Activated CD8-positive, alpha-beta memory T cell treated with anti-CD3 and anti-CD28 coated beads, Interleukin-2, amount 10 ng/mL, durations not matched to agents 7 days and 5 days (primary cell): ENCODE data around the gene DCHS2. TPM values are rescaled to one million over a fixed set of nuclear protein-coding genes. Genes with fewer than 3 reads are reported as not detected.
A peak's percentile ranks its signal among the peaks of the same experiment; 100 is the strongest.

Experiments used
- ATAC-seq: fragments of 150-1000 bp; cut with Tn5 transposase; one replicate; pipeline ENCODE4 v1.10.0; 2021; ENCODE audit warnings: moderate library complexity
- CTCF ChIA-PET: fragments of 350-600 bp; sonication (Branson Sonifier 250); formaldehyde crosslinking; loops from one replicate; lab custom pipeline; 2021; ENCODE audit warnings: antibody characterized with exemption; lab: Charles Lee
- DNase-seq: peaks from one replicate; pipeline ENCODE4 v3.0.0-alpha.2; 2020
- H3K27ac Mint-ChIP-seq: one replicate; pipeline ENCODE4 v1.8.0; 2021; ENCODE audit warnings: mild to moderate bottlenecking, mixed read lengths
- H3K27me3 Mint-ChIP-seq: one replicate; pipeline ENCODE4 v1.8.0; 2021; ENCODE audit warnings: mixed read lengths
- H3K36me3 Mint-ChIP-seq: one replicate; pipeline ENCODE4 v1.8.0; 2021; ENCODE audit warnings: mild to moderate bottlenecking, mixed read lengths
- H3K4me1 Mint-ChIP-seq: one replicate; pipeline ENCODE4 v1.8.0; 2021; ENCODE audit warnings: mixed read lengths
- H3K4me3 Mint-ChIP-seq: one replicate; pipeline ENCODE4 v1.8.0; 2021; ENCODE audit warnings: mild to moderate bottlenecking, moderate library complexity, mixed read lengths
- H3K9me3 Mint-ChIP-seq: one replicate; pipeline ENCODE4 v1.8.0; 2022; ENCODE audit warnings: low read depth, mixed read lengths
- total RNA-seq, 2 experiments: library from RNA; stranded (reverse); gene quantifications; one replicate each; pipeline ENCODE4 v1.2.3, GENCODE V29; 2021

Gene DCHS2
- total RNA-seq, 2 experiments from 2014 or later: not detected

GRCh38 chr4:154511548-154511947 lies 19.9 kb upstream of the DCHS2 start:
- DNase-seq (no peak), ATAC-seq (no peak)
- CTCF ChIA-PET: no interaction called here
- Mint-ChIP-seq H3K4me1 (no peaks in the 10 kb centered on the region), H3K27me3 (peaks cover 53% of the 10 kb centered on the region), H3K9me3 (no peaks in the 10 kb centered on the region), H3K27ac (no peak overlapping the region), H3K36me3 (no peaks in the 10 kb centered on the region), H3K4me3 (no peak overlapping the region)

DNA sequence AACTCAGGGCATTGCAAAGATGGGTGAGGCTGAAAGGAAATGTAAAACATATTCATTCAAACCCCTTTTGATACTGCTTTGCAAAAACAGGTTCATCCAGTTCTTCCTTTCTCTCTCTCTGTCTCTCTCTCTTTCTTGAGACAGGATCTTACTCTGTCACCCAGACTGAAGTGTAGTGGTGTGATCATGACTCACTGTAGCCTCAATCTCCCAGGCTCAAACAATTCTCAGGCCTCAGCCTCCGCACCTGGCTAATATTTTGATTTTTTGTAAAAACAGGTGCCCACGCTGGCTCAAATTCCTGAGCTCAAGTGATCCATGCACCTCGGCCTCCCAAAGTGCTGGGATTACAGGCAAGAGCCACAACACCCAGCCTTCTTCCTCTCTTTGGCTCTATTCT lies 15.6 kb upstream of the DCHS2 start:
- H3K9me3 Mint-ChIP-seq: no peaks in the 10 kb centered on the region

DNA sequence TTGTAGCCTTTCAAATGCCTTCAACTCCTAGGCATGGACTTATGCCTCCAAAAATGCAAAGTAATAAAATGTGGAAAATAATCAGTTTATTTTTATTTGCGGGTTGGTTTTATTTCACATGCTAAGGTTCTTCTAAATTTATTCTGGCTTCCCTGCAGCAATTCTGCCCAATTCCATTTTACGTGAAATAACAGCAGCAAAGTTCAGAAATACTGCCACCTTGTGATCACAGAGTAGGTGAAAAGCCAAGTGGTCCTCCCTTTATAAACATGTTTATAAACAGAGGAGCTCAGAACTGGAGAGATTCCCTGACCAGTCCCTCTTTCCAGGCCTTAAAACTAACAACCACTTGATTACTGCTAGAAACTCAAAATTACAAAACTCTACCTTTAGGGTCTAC lies 14.7 kb upstream of the DCHS2 start:
- DNase-seq: no peak
- no peak overlapping the region for H3K4me3 Mint-ChIP-seq
- no peaks in the 10 kb centered on the region for H3K9me3 Mint-ChIP-seq
- H3K27me3 Mint-ChIP-seq: peaks cover 66% of the 10 kb centered on the region
- no peaks in the 10 kb centered on the region for H3K4me1 Mint-ChIP-seq
- H3K27ac Mint-ChIP-seq: no peak overlapping the region
- CTCF ChIA-PET: interaction anchor here (0.9 to 1.7 kb wide), 3 partner anchors 10 to 178 kb away, joined by 3 to 5 read pairs (median 3); no protein-coding TSS in a partner anchor
- ATAC-seq: no peak
- H3K36me3 Mint-ChIP-seq: no peaks in the 10 kb centered on the region

More for the DNA sequence above, 15.6 kb upstream of the DCHS2 start:
- CTCF ChIA-PET: interaction anchor here (1.3 to 1.7 kb wide), 2 partner anchors 177 to 179 kb away, joined by 3 to 5 read pairs; no protein-coding TSS in a partner anchor
- Mint-ChIP-seq H3K27ac (no peak overlapping the region), H3K4me1 (no peaks in the 10 kb centered on the region), H3K27me3 (peaks cover 66% of the 10 kb centered on the region), H3K36me3 (no peaks in the 10 kb centered on the region), H3K4me3 (no peak overlapping the region)
- no peak for ATAC-seq
- no peak for DNase-seq

DNA sequence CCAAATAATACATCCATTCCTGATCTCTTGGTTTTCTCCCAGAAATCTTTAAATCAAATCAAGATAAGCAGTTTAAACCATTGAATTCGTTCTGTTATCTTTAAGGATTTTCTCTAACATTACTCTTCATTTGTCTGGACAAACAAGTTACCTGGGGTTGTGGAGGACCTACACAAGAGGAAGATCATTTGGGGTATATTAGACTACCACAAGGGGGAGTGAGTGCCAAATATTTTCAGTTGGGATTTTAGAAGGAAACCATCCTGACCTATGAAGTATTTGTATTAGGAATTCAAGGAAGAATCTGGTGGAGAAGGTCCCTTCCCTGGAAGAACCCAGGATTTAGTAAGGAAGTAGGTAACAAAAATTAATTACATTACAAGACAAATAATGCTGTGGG lies 12.0 kb upstream of the DCHS2 start:
- DNase-seq (no peak), ATAC-seq (no peak)
- CTCF ChIA-PET: no interaction called here
- Mint-ChIP-seq H3K4me1 (no peaks in the 10 kb centered on the region), H3K9me3 (no peaks in the 10 kb centered on the region), H3K36me3 (no peaks in the 10 kb centered on the region), H3K4me3 (no peak overlapping the region), H3K27me3 (peaks cover 70% of the 10 kb centered on the region), H3K27ac (no peak overlapping the region)

GRCh38 chr4:154502111-154502510 lies 10.5 kb upstream of the DCHS2 start:
- peaks cover 63% of the 10 kb centered on the region for H3K27me3 Mint-ChIP-seq
- no peaks in the 10 kb centered on the region for H3K9me3 Mint-ChIP-seq
- CTCF ChIA-PET: no interaction called here
- DNase-seq (no peak), ATAC-seq (no peak)
- H3K4me3 Mint-ChIP-seq: no peak overlapping the region
- no peak overlapping the region for H3K27ac Mint-ChIP-seq
- no peaks in the 10 kb centered on the region for H3K4me1 Mint-ChIP-seq
- no peaks in the 10 kb centered on the region for H3K36me3 Mint-ChIP-seq

DNA sequence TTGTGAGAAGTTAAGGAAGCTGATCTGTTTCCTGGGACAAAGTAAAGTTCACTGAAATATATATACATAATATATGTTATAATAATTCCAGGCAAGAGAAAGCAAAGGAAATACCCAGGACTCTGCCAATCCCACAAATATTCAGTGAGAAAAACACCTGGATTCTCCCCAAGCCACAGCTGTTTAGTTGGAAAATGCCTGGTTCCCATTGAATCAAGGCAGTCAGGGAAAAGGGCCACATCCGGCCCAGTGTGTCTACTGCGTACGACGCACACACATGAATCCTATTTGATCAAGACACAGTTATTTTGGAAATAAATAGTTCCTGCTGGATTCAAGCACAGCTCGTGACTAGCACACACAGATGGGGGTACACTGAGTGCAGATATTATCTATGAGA lies 6.3 kb upstream of the DCHS2 start:
- Mint-ChIP-seq H3K4me3 (no peak overlapping the region), H3K9me3 (no peaks in the 10 kb centered on the region), H3K27me3 (peaks cover 59% of the 10 kb centered on the region), H3K36me3 (no peaks in the 10 kb centered on the region), H3K27ac (no peak overlapping the region), H3K4me1 (no peaks in the 10 kb centered on the region)
- ATAC-seq (no peak), DNase-seq (no peak)
- CTCF ChIA-PET: no interaction called here

DNA sequence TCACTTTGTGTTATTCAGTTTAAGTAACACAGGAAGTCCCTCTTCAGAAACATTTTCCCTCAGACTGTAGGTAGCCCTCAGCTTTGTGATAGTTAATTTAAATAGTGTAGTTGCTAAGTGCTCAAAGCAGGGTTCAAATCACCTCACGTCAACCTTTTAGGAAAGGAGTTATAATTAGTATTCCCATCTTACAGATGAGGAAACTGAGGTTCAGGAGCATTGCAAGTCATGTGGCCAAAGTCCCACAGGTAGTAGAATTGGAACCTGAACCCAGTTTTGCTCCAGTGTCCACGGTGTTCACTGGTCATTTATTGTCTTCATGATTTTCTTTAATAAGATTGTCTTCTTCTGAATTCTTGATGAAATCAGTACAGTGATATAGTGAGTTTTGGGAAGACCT lies 4.3 kb upstream of the DCHS2 start:
- Mint-ChIP-seq H3K36me3 (no peaks in the 10 kb centered on the region), H3K27ac (no peak overlapping the region), H3K9me3 (no peaks in the 10 kb centered on the region), H3K4me3 (no peak overlapping the region), H3K4me1 (peaks cover 13% of the 10 kb centered on the region), H3K27me3 (peaks cover 72% of the 10 kb centered on the region)
- CTCF ChIA-PET: interaction anchor here (1.0 kb wide), 1 partner anchor 710 kb away, joined by 3 read pairs; no protein-coding TSS in a partner anchor
- DNase-seq (no peak), ATAC-seq (no peak)

GRCh38 chr4:154492288-154492687 lies 689 bp upstream of the DCHS2 start:
- Mint-ChIP-seq H3K27me3 (peaks cover 83% of the 10 kb centered on the region), H3K36me3 (no peaks in the 10 kb centered on the region), H3K4me3 (peak overlapping the region; percentile 40), H3K9me3 (no peaks in the 10 kb centered on the region), H3K4me1 (peaks cover 21% of the 10 kb centered on the region), H3K27ac (no peak overlapping the region)
- ATAC-seq (no peak), DNase-seq (no peak)
- CTCF ChIA-PET: no interaction called here

- H3K36me3 Mint-ChIP-seq: no peaks in the 10 kb centered on the region
- peak; percentile 44 for DNase-seq
- no peaks in the 10 kb centered on the region for H3K9me3 Mint-ChIP-seq
- H3K4me3 Mint-ChIP-seq: peak overlapping the region; percentile 34
- peak; percentile 52 for ATAC-seq
- peaks cover 74% of the 10 kb centered on the region for H3K27me3 Mint-ChIP-seq
- no peak overlapping the region for H3K27ac Mint-ChIP-seq
- CTCF ChIA-PET: no interaction called here
- H3K4me1 Mint-ChIP-seq: peaks cover 21% of the 10 kb centered on the region
These were observed 837 bp downstream of the DCHS2 start for GRCh38 chr4:154490583-154491340.

GRCh38 chr4:154490234-154490582 lies 1.4 kb downstream of the DCHS2 start:
- H3K4me1 Mint-ChIP-seq: peaks cover 21% of the 10 kb centered on the region
- H3K36me3 Mint-ChIP-seq: no peaks in the 10 kb centered on the region
- H3K4me3 Mint-ChIP-seq: no peak overlapping the region
- no peak overlapping the region for H3K27ac Mint-ChIP-seq
- peaks cover 71% of the 10 kb centered on the region for H3K27me3 Mint-ChIP-seq
- ATAC-seq (no peak), DNase-seq (no peak)
- CTCF ChIA-PET: no interaction called here
- H3K9me3 Mint-ChIP-seq: no peaks in the 10 kb centered on the region

- no peak overlapping the region for H3K4me3 Mint-ChIP-seq
- no peak overlapping the region for H3K27ac Mint-ChIP-seq
- CTCF ChIA-PET: no interaction called here
- no peaks in the 10 kb centered on the region for H3K9me3 Mint-ChIP-seq
- DNase-seq: no peak
- peaks cover 70% of the 10 kb centered on the region for H3K27me3 Mint-ChIP-seq
- no peak for ATAC-seq
- H3K36me3 Mint-ChIP-seq: no peaks in the 10 kb centered on the region
- H3K4me1 Mint-ChIP-seq: peaks cover 21% of the 10 kb centered on the region
These were observed 1.9 kb downstream of the DCHS2 start for GRCh38 chr4:154489558-154490233.

- no peak overlapping the region for H3K27ac Mint-ChIP-seq
These were observed 4.5 kb downstream of the DCHS2 start for GRCh38 chr4:154487145-154487544.

GRCh38 chr4:154485127-154485773 lies 6.3 kb downstream of the DCHS2 start:
- Mint-ChIP-seq H3K36me3 (no peaks in the 10 kb centered on the region), H3K4me3 (no peak overlapping the region), H3K27me3 (peaks cover 28% of the 10 kb centered on the region), H3K4me1 (peaks cover 3% of the 10 kb centered on the region), H3K9me3 (no peaks in the 10 kb centered on the region), H3K27ac (no peak overlapping the region)
- CTCF ChIA-PET: no interaction called here
- DNase-seq: no peak
- ATAC-seq: no peak

More at GRCh38 chr4:154487145-154487544, 4.5 kb downstream of the DCHS2 start:
- no peak overlapping the region for H3K4me3 Mint-ChIP-seq
- peaks cover 17% of the 10 kb centered on the region for H3K4me1 Mint-ChIP-seq
- ATAC-seq (no peak), DNase-seq (no peak)
- H3K9me3 Mint-ChIP-seq: no peaks in the 10 kb centered on the region
- CTCF ChIA-PET: no interaction called here
- no peaks in the 10 kb centered on the region for H3K36me3 Mint-ChIP-seq
- H3K27me3 Mint-ChIP-seq: peaks cover 46% of the 10 kb centered on the region
